GOT3 (cell line): ENCODE measurements around the gene SPTA1.
"Not testable (repeated sequence)": the region's sequence is repeated elsewhere in the genome, so short reads cannot be mapped to it uniquely, and the experiment has no call there.

Experiments
- DNase-seq: peaks from one replicate; lab custom pipeline; 2025; ENCODE audit warnings: mixed read lengths; lab: John Stamatoyannopoulos, UW

Gene SPTA1

GRCh38 chr1:158686111-158687009 lies at the start of gene SPTA1:
Gene SPTA1 (minus strand): TSS chr1:158686715. CDS start chr1:158686517, 198 bp downstream.
- DNase-seq = no peak

- no peak for DNase-seq
These were observed 49.3 kb upstream of the SPTA1 start for GRCh38 chr1:158735848-158736247.

GRCh38 chr1:158732524-158732923 lies 46.0 kb upstream of the SPTA1 start:
- no peak for DNase-seq

- no peak for DNase-seq
These were observed 45.2 kb upstream of the SPTA1 start for GRCh38 chr1:158731707-158732106.

- no peak for DNase-seq
These were observed 43.9 kb upstream of the SPTA1 start for GRCh38 chr1:158730453-158730852.

- no peak for DNase-seq
These were observed 42.2 kb upstream of the SPTA1 start for GRCh38 chr1:158728510-158729225.

- DNase-seq = no peak
These were observed 37.9 kb upstream of the SPTA1 start for GRCh38 chr1:158724442-158724841.

GRCh38 chr1:158720620-158721019 lies 34.1 kb upstream of the SPTA1 start, which contains the start of gene OR6K3:
Gene OR6K3 (minus strand): TSS chr1:158720720. CDS start chr1:158718115, 2,605 bp downstream.
- no peak for DNase-seq

GRCh38 chr1:158719664-158720063 lies 33.1 kb upstream of the SPTA1 start:
- DNase-seq = no peak

- no peak for DNase-seq
These were observed 30.8 kb upstream of the SPTA1 start for GRCh38 chr1:158717344-158717743.

GRCh38 chr1:158716335-158716734 lies 29.8 kb upstream of the SPTA1 start:
- DNase-seq = no peak

- DNase-seq = no peak
These were observed 28.2 kb upstream of the SPTA1 start for GRCh38 chr1:158714754-158715153.

- no peak for DNase-seq
These were observed 24.6 kb upstream of the SPTA1 start for GRCh38 chr1:158711098-158711497.

- DNase-seq = no peak
These were observed 19.6 kb upstream of the SPTA1 start for GRCh38 chr1:158706096-158706495.

GRCh38 chr1:158700552-158700951 lies 14.0 kb upstream of the SPTA1 start, which contains the start of gene OR6K2:
Gene OR6K2 (minus strand): TSS chr1:158700652. CDS start chr1:158700652, 0 bp downstream.
- no peak for DNase-seq

GRCh38 chr1:158694596-158694995 lies 8.1 kb upstream of the SPTA1 start:
- no peak for DNase-seq

GRCh38 chr1:158692356-158692755 lies 5.8 kb upstream of the SPTA1 start:
- DNase-seq = no peak

GRCh38 chr1:158691907-158692306 lies 5.4 kb upstream of the SPTA1 start:
- no peak for DNase-seq

- DNase-seq = not testable (repeated sequence)
These were observed 4.6 kb upstream of the SPTA1 start for GRCh38 chr1:158691149-158691548.

GRCh38 chr1:158689875-158690274 lies 3.4 kb upstream of the SPTA1 start:
- DNase-seq = no peak

GRCh38 chr1:158689110-158689509 lies 2.6 kb upstream of the SPTA1 start:
- DNase-seq = no peak

GRCh38 chr1:158688343-158688742 lies 1.8 kb upstream of the SPTA1 start:
- DNase-seq = not testable (repeated sequence)

GRCh38 chr1:158687037-158687436 lies 522 bp upstream of the SPTA1 start:
- no peak for DNase-seq
